H1 (cell line): Measurements from ENCODE around the gene LRRC27. TPM values are rescaled to one million over a fixed set of nuclear protein-coding genes. Genes with fewer than 3 reads are reported as not detected.

Experiments used
- BCL11A ChIP-seq, 2 experiments: IDR thresholded peaks; one replicate each; pipeline ENCODE4 v1.6.1; 2011; ENCODE audit warnings: low read depth in 2 of 2, low read length in 2 of 2, mild to moderate bottlenecking in 2 of 2
- GTF2F1 ChIP-seq: IDR thresholded peaks from 2 replicates; pipeline ENCODE4 v1.6.1; 2012; ENCODE audit warnings: low read depth, low read length, improper control_type of control experiment, borderline replicate concordance
- polyA plus RNA-seq, 7 experiments: library from polyadenylated mRNA; depleted of rRNA in 3 of 7; stranded (reverse) in 5 of 7; unstranded in 2 of 7; fragments of >200 nt in 5 of 7; fragments of 200-250 nt in 2 of 7; gene quantifications; 1 replicate in 5 of 7; 2 replicates in 1 of 7; 4 replicates in 1 of 7; pipeline versions ENCODE4 v1.2.1 to v1.2.3, GENCODE V29; 2011 to 2013; ENCODE audit warnings: missing spikeins in 2 of 7, mixed read lengths in 2 of 7
- total RNA-seq: library from RNA; stranded (reverse); fragmentation: NEBNext Ultra II Directional; extraction: Animal tissue kit (Norgen Biotek cat#: 25700); gene quantifications from 2 replicates; pipeline ENCODE4 v1.2.1, GENCODE V29; 2021

Gene LRRC27
- total and polyA plus RNA-seq, 2 of the 8 experiments (the other 6 are each of a cell fraction or from before 2014, with no cell fraction given): 1.2 to 3.8 TPM

DNA sequence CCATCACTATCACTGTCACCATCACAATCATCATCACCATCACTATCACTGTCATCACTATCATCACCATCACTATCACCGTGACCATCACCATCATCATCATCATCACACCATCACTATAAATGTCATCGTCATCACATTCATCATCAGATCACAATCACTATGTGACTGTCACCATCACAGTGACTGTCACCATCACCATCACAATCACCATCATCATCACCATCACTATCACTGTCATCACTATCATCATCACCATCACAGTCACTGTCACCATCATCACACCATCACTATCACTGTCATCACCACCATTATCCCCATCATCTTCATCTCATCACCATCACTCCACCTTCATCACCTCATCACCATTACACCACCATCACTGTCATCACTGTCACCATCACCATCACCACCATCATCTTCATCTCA lies 96.0 kb downstream of the LRRC27 start (continued):
- no peak for TF ChIP-seq BCL11A (IDR thresholded peaks at IDR 0.05; ENCODE audit: low read depth in 2 of 2, low read length in 2 of 2)
- no peak for TF ChIP-seq GTF2F1
